SK-N-SH (cell line): ENCODE data around the gene BGN.

ENCODE experiments used
- CTCF ChIP-seq: fragments of 200-600 bp; sonication (generic); IDR thresholded peaks from 2 replicates; pipeline ENCODE4 v1.6.1; 2017; ENCODE audit warnings: antibody characterized with exemption, mild to moderate bottlenecking, moderate library complexity
- EP300 ChIP-seq, 2 experiments: IDR thresholded peaks; 2 replicates each; pipeline versions ENCODE4 v1.4.0 to v1.6.1; 2012; ENCODE audit warnings: borderline replicate concordance in 1 of 2, low read depth in 1 of 2, low read length in 1 of 2
- GABPA ChIP-seq: IDR thresholded peaks from 2 replicates; pipeline ENCODE4 v1.4.0; 2012; ENCODE audit warnings: low read depth, mild to moderate bottlenecking
- IRF3 ChIP-seq: fragments of 150-350 bp; IDR thresholded peaks from 2 replicates; pipeline ENCODE4 v1.6.1; 2016; ENCODE audit warnings: mild to moderate bottlenecking, low read depth, low read length
- JUND ChIP-seq: IDR thresholded peaks from 2 replicates; pipeline ENCODE4 v1.4.0; 2012
- MXI1 ChIP-seq: IDR thresholded peaks from 2 replicates; pipeline ENCODE4 v1.6.1; 2012; ENCODE audit warnings: mild to moderate bottlenecking, low read depth, low read length, improper control_type of control experiment
- POLR2AphosphoS5 ChIP-seq: IDR thresholded peaks from 2 replicates; pipeline ENCODE4 v1.6.1; 2012; ENCODE audit warnings: low read depth, low read length
- TAF1 ChIP-seq: IDR thresholded peaks from 2 replicates; pipeline ENCODE4 v1.6.1; 2012; ENCODE audit warnings: low read depth, mild to moderate bottlenecking, low read length, moderate library complexity, borderline replicate concordance

DNA sequence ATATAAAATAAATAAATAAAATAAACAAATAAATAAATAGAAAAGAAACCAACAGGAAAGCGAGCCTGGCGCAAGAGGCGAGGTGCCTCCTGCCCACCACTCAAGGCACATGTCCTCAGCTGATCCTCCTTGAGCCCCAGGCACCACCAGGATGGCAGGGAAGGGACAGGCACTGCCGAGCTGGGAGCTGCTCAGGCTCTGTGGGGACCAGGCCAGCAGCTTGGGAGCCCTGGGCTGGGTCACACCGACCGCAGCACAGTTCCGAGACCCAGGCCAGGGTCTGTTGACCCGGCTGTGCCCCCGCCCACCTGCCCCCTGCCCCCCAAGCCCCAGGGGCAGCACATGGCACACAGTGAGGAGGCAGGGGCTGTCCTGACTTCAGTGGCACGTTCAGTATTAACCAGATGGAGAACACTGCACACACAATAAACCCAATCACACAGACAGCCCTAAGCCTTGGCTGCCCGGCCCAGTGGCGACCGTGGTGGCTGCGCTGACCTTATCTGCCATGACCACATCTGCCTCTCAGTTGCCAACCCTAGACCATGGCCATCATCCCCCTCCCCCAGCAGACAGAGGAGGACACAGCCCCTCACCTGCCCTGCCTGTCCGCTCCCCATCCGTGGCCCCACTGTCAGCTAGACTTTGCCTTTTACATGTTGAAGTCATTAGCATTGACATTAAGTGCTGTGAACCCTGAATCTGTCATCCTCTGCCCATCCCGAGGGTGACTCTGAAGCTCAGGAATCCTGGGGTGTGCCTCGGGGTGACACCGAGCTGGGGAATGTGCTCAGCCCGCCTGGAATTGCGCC, 46.0 kb upstream of the BGN start:
- no peak for TF ChIP-seq CTCF
- no peak for TF ChIP-seq POLR2AphosphoS5
- TF ChIP-seq EP300 (IDR thresholded peaks at IDR 0.05; ENCODE audit: borderline replicate concordance in 1 of 2, low read depth in 1 of 2, low read length in 1 of 2), result no peak
- TF ChIP-seq GABPA, result no peak
- no peak for TF ChIP-seq TAF1
- no peak for TF ChIP-seq IRF3
- TF ChIP-seq JUND, result no peak
- TF ChIP-seq MXI1, result no peak
